ENCODE measurements around the gene PFKL. TPM values are rescaled to one million over a fixed set of nuclear protein-coding genes. Genes with fewer than 3 reads are reported as not detected.

Gene PFKL
- total RNA-seq, 1 donor from 2014 or later, result 101 TPM

GRCh38 chr21:44317871-44318270 lies 18.0 kb downstream of the PFKL start:
- H3K4me3 ChIP-seq, result no peak overlapping the region
- no peaks in the 10 kb centered on the region for H3K27me3 ChIP-seq
- intact Hi-C loops (cut with DNase I), result no loop called here
- no peaks in the 10 kb centered on the region for H3K4me1 ChIP-seq
- no peaks in the 10 kb centered on the region for H3K9me3 ChIP-seq
- DNase-seq, result no peak
- H3K27ac ChIP-seq, result no peak overlapping the region
- no peak for ATAC-seq
- H3K36me3 ChIP-seq, result peaks cover 83% of the 10 kb centered on the region
- no peak for TF ChIP-seq CTCF (IDR thresholded peaks at IDR 0.05)

- no peak for DNase-seq
- TF ChIP-seq CTCF (IDR thresholded peaks at IDR 0.05), result no peak
- intact Hi-C loops (cut with DNase I), result no loop called here
- peaks cover 82% of the 10 kb centered on the region for H3K36me3 ChIP-seq
- H3K27me3 ChIP-seq, result no peaks in the 10 kb centered on the region
- H3K9me3 ChIP-seq, result no peaks in the 10 kb centered on the region
- no peak overlapping the region for H3K4me3 ChIP-seq
- H3K4me1 ChIP-seq, result no peaks in the 10 kb centered on the region
- H3K27ac ChIP-seq, result no peak overlapping the region
- ATAC-seq, result no peak
These were observed 18.8 kb downstream of the PFKL start for GRCh38 chr21:44318489-44319285.

GRCh38 chr21:44319407-44320065 lies 19.7 kb downstream of the PFKL start:
- H3K36me3 ChIP-seq, result peaks cover 86% of the 10 kb centered on the region
- intact Hi-C loops (cut with DNase I), result no loop called here

GRCh38 chr21:44320847-44321246 lies 21.0 kb downstream of the PFKL start:
- no peaks in the 10 kb centered on the region for H3K27me3 ChIP-seq
- no peaks in the 10 kb centered on the region for H3K9me3 ChIP-seq
- intact Hi-C loops (cut with DNase I), result no loop called here
- peaks cover 91% of the 10 kb centered on the region for H3K36me3 ChIP-seq
- TF ChIP-seq CTCF (IDR thresholded peaks at IDR 0.05), result no peak
- H3K4me3 ChIP-seq, result no peak overlapping the region
- DNase-seq (no peak), ATAC-seq (no peak)
- no peaks in the 10 kb centered on the region for H3K4me1 ChIP-seq
- no peak overlapping the region for H3K27ac ChIP-seq

More at GRCh38 chr21:44319407-44320065, 19.7 kb downstream of the PFKL start:
- DNase-seq (no peak), ATAC-seq (no peak)
- Histone ChIP-seq H3K27me3 (no peaks in the 10 kb centered on the region), H3K4me3 (no peak overlapping the region), H3K9me3 (no peaks in the 10 kb centered on the region), H3K27ac (no peak overlapping the region), H3K4me1 (no peaks in the 10 kb centered on the region)
- TF ChIP-seq CTCF (IDR thresholded peaks at IDR 0.05), result no peak

- Histone ChIP-seq H3K9me3 (no peaks in the 10 kb centered on the region), H3K27me3 (no peaks in the 10 kb centered on the region), H3K4me1 (no peaks in the 10 kb centered on the region), H3K36me3 (peaks cover 88% of the 10 kb centered on the region), H3K27ac (no peak overlapping the region), H3K4me3 (no peak overlapping the region)
- DNase-seq (no peak), ATAC-seq (no peak)
- no peak for TF ChIP-seq CTCF (IDR thresholded peaks at IDR 0.05)
- intact Hi-C loops (cut with DNase I), result no loop called here
These were observed 22.1 kb downstream of the PFKL start for GRCh38 chr21:44321846-44322450.

All from upper lobe of right lung (tissue), 1 donor.